Smooth muscle cell (in vitro differentiated cells): ENCODE results near the gene NIBAN1. TPM values are rescaled to one million over a fixed set of nuclear protein-coding genes. Genes with fewer than 3 reads are reported as not detected.

Experiments used
- DNase-seq: peaks from one replicate; lab custom pipeline; 2025; ENCODE audit not compliant: unreplicated experiment; lab: John Stamatoyannopoulos, UW
- H2AFZ ChIP-seq: fragments of 200-600 bp; sonication (generic); 2 replicates; pipeline ENCODE4 v1.6.0; 2016; ENCODE audit warnings: antibody characterized with exemption, low read depth, mild to moderate bottlenecking
- H3F3A ChIP-seq: fragments of 200-600 bp; sonication (generic); 2 replicates; pipeline ENCODE4 v1.6.0; 2017; ENCODE audit warnings: antibody characterized with exemption, low read depth
- H3K27ac ChIP-seq: fragments of 200-600 bp; sonication (generic); 2 replicates; pipeline ENCODE4 v1.5.1; 2016; ENCODE audit warnings: low read depth, mild to moderate bottlenecking
- H3K27me3 ChIP-seq: fragments of 200-600 bp; sonication (generic); 2 replicates; pipeline ENCODE4 v1.6.1; 2016; ENCODE audit warnings: low read depth, mild to moderate bottlenecking
- H3K36me3 ChIP-seq: fragments of 200-600 bp; sonication (generic); 2 replicates; pipeline ENCODE4 v1.5.1; 2016; ENCODE audit warnings: low read depth
- H3K4me1 ChIP-seq: fragments of 200-600 bp; sonication (generic); 2 replicates; pipeline ENCODE4 v1.5.1; 2016; ENCODE audit warnings: low read depth
- H3K4me2 ChIP-seq: fragments of 200-600 bp; sonication (generic); 2 replicates; pipeline ENCODE4 v1.6.0; 2016; ENCODE audit warnings: mild to moderate bottlenecking
- H3K4me3 ChIP-seq: fragments of 200-600 bp; sonication (generic); 2 replicates; pipeline ENCODE4 v1.5.1; 2016; ENCODE audit warnings: mild to moderate bottlenecking
- H3K79me2 ChIP-seq: fragments of 200-600 bp; sonication (generic); 2 replicates; pipeline ENCODE4 v1.6.0; 2016; ENCODE audit warnings: low read depth, mild to moderate bottlenecking
- H3K9ac ChIP-seq: fragments of 200-600 bp; sonication (generic); 2 replicates; pipeline ENCODE4 v1.6.0; 2016; ENCODE audit warnings: low read depth
- H3K9me3 ChIP-seq: fragments of 200-600 bp; sonication (generic); replicated peaks from 2 replicates; pipeline ENCODE4 v1.5.1; 2016; ENCODE audit warnings: low read depth
- H4K20me1 ChIP-seq: fragments of 200-600 bp; sonication (generic); 2 replicates; pipeline ENCODE4 v1.6.0; 2016; ENCODE audit warnings: low read depth
- CTCF ChIP-seq: fragments of 200-600 bp; sonication (generic); IDR thresholded peaks from 2 replicates; pipeline ENCODE4 v1.5.1; 2017; ENCODE audit warnings: borderline replicate concordance, mild to moderate bottlenecking, antibody characterized with exemption; ENCODE audit not compliant: insufficient read depth, poor library complexity, severe bottlenecking
- WGBS: methylation state at CpG from one replicate; pipeline ENCODE4 v1.1.7; 2016; ENCODE audit warnings: low lambda C conversion rate; 5-methylcytosine and 5-hydroxymethylcytosine counted together
- polyA plus RNA-seq: library from polyadenylated mRNA; unstranded; fragments of >200 nt; fragmentation: Nextera tagmentation; extraction: Ambion mirVana; gene quantifications from 2 replicates; pipeline ENCODE4 v1.2.1, GENCODE V29; 2016
- small RNA-seq: library from RNA; depleted of rRNA; stranded (forward); fragments of <200 nt; gene quantifications from one replicate; pipeline ENCODE3, GENCODE V24; 2014
- total RNA-seq: library from RNA; depleted of rRNA; stranded (reverse); fragments of >200 nt; gene quantifications from 2 replicates; pipeline ENCODE4 v1.2.3, GENCODE V29; 2014

Gene NIBAN1
- total and polyA plus RNA-seq, 2 experiments from 2014 or later, result 7.3 to 10.7 TPM

- H3K9me3 ChIP-seq, result no peaks in the 10 kb centered on the region
- H3K27me3 ChIP-seq, result no peaks in the 10 kb centered on the region
- no peak for DNase-seq
- no peaks in the 10 kb centered on the region for H3F3A ChIP-seq
- H2AFZ ChIP-seq, result no peak overlapping the region
- no peak overlapping the region for H3K4me3 ChIP-seq
- H3K4me2 ChIP-seq, result peak overlapping the region; percentile 22
- no peaks in the 10 kb centered on the region for H4K20me1 ChIP-seq
- no peak for TF ChIP-seq CTCF
- H3K4me1 ChIP-seq, result no peaks in the 10 kb centered on the region
- 52% methylated on average over 3 of the region's 3 CpGs for WGBS
- H3K79me2 ChIP-seq, result no peaks in the 10 kb centered on the region
- no peaks in the 10 kb centered on the region for H3K36me3 ChIP-seq
- H3K9ac ChIP-seq, result no peak overlapping the region
- H3K27ac ChIP-seq, result no peak overlapping the region
Observed at GRCh38 chr1:184930645-184931044, 43.7 kb downstream of the NIBAN1 start.

GRCh38 chr1:184930232-184930631 is 44.1 kb downstream of the NIBAN1 start:
- Histone ChIP-seq H3K27me3 (no peaks in the 10 kb centered on the region), H3K4me3 (no peak overlapping the region), H3K9me3 (no peaks in the 10 kb centered on the region), H3K36me3 (no peaks in the 10 kb centered on the region), H3K9ac (no peak overlapping the region), H3K4me2 (peak overlapping the region; percentile 22), H3F3A (no peaks in the 10 kb centered on the region), H3K27ac (no peak overlapping the region), H4K20me1 (no peaks in the 10 kb centered on the region), H3K4me1 (no peaks in the 10 kb centered on the region), H2AFZ (peak overlapping the region; percentile 4), H3K79me2 (no peaks in the 10 kb centered on the region)
- 58% methylated on average over 4 of the region's 4 CpGs for WGBS
- no peak for TF ChIP-seq CTCF
- DNase-seq, result no peak

GRCh38 chr1:184929711-184930202 is 44.6 kb downstream of the NIBAN1 start:
- H3K9ac ChIP-seq, result no peak overlapping the region
- TF ChIP-seq CTCF, result no peak
- H3K4me2 ChIP-seq, result peak overlapping the region; percentile 22
- H3K9me3 ChIP-seq, result no peaks in the 10 kb centered on the region
- no peaks in the 10 kb centered on the region for H3F3A ChIP-seq
- H3K27ac ChIP-seq, result no peak overlapping the region
- H3K79me2 ChIP-seq, result no peaks in the 10 kb centered on the region
- H4K20me1 ChIP-seq, result no peaks in the 10 kb centered on the region
- DNase-seq, result no peak
- H3K4me1 ChIP-seq, result no peaks in the 10 kb centered on the region
- no peaks in the 10 kb centered on the region for H3K27me3 ChIP-seq
- WGBS, result 19% methylated on average over 3 of the region's 3 CpGs
- H3K36me3 ChIP-seq, result no peaks in the 10 kb centered on the region
- H2AFZ ChIP-seq, result peak overlapping the region; percentile 4
- no peak overlapping the region for H3K4me3 ChIP-seq

- H3K9ac ChIP-seq, result no peak overlapping the region
- no peaks in the 10 kb centered on the region for H4K20me1 ChIP-seq
- TF ChIP-seq CTCF, result no peak
- no peak for DNase-seq
- H3K4me3 ChIP-seq, result no peak overlapping the region
- H3K36me3 ChIP-seq, result no peaks in the 10 kb centered on the region
- no peak overlapping the region for H3K4me2 ChIP-seq
- no peaks in the 10 kb centered on the region for H3K27me3 ChIP-seq
- 90% methylated on average over 2 of the region's 2 CpGs for WGBS
- H3K9me3 ChIP-seq, result no peaks in the 10 kb centered on the region
- no peaks in the 10 kb centered on the region for H3K4me1 ChIP-seq
- no peak overlapping the region for H2AFZ ChIP-seq
- no peaks in the 10 kb centered on the region for H3K79me2 ChIP-seq
- no peak overlapping the region for H3K27ac ChIP-seq
- no peaks in the 10 kb centered on the region for H3F3A ChIP-seq
Observed at GRCh38 chr1:184928394-184928793, 45.9 kb downstream of the NIBAN1 start.

Small RNAs within 50 kb of the gene (small RNA-seq; reads per million reads assigned to genes)
- not detected for gene RNA5SP72

Other genes with a start within 250 kb of the NIBAN1 start
- gene EDEM3, start 219.7 kb downstream of the NIBAN1 start, total RNA-seq, result 44.3 and 53.4 TPM in 2 replicates
- gene EDEM3, start 219.7 kb downstream of the NIBAN1 start, polyA plus RNA-seq, result 12.9 and 14.6 TPM in 2 replicates
- 40.8 and 41.2 TPM in 2 replicates for gene RNF2, start 71.0 kb upstream of the NIBAN1 start, total RNA-seq
- 18.7 and 34.6 TPM in 2 replicates for gene RNF2, start 71.0 kb upstream of the NIBAN1 start, polyA plus RNA-seq
- gene TRMT1L, start 182.4 kb upstream of the NIBAN1 start, total RNA-seq, result 33.4 and 40.1 TPM in 2 replicates
- gene TRMT1L, start 182.4 kb upstream of the NIBAN1 start, polyA plus RNA-seq, result 17.2 and 18.3 TPM in 2 replicates
- 11.2 and 16.2 TPM in 2 replicates for gene SWT1, start 182.7 kb upstream of the NIBAN1 start, total RNA-seq
- gene SWT1, start 182.7 kb upstream of the NIBAN1 start, polyA plus RNA-seq, result 1.7 and 2.4 TPM in 2 replicates